ENCODE data around the gene AGBL4. TPM values are rescaled to one million over a fixed set of nuclear protein-coding genes. Genes with fewer than 3 reads are reported as not detected.

The AGBL4 gene
- total RNA-seq, 3 donors from 2014 or later: 1.3 to 1.9 (median 1.8) TPM

DNA sequence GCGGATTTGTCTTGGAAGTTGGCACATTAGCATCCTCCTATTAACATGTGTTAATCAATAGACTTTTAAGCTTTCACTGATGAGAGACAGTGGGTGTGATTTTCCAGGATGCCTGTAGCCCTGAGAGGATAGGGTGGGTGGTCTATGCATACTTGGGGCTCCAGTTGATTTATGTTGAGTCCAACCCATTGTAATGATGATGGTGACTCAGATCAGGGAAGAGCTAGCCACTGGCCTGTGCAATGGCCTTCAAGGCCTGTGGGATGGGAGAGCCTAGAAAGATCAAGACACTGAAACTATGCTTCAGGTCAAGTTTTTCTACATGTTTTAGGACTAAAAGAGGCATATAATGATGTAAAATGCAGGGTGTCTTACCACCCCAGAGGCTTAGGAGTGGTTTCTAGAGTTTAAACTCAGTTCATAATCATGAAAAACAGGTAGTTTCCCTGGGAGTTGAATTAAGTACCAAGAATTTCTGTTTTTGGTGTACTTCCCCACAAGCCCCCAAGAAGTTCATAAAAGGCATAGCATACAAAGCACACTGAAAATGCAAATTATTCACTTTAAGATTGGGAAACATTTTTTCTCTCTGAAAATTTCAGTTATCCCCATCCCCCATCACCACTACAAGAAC is 1267.0 kb downstream of the AGBL4 start:
- DNase-seq (ENCODE audit: low spot score in 2 of 2): no peak
- intact Hi-C loops (cut with DNase I; ENCODE audit: low total_unique reads): no loop called here
- Histone ChIP-seq H3K4me1 (no peaks in the 10 kb centered on the region), H3K27me3 (no peaks in the 10 kb centered on the region), H3K27ac (no peak overlapping the region), H3K4me3 (no peak overlapping the region), H3K9me3 (no peaks in the 10 kb centered on the region), H3K36me3 (peaks cover 9% of the 10 kb centered on the region)
- TF ChIP-seq POLR2A (IDR thresholded peaks at IDR 0.05): no peak
- TF ChIP-seq, protein P1, sequence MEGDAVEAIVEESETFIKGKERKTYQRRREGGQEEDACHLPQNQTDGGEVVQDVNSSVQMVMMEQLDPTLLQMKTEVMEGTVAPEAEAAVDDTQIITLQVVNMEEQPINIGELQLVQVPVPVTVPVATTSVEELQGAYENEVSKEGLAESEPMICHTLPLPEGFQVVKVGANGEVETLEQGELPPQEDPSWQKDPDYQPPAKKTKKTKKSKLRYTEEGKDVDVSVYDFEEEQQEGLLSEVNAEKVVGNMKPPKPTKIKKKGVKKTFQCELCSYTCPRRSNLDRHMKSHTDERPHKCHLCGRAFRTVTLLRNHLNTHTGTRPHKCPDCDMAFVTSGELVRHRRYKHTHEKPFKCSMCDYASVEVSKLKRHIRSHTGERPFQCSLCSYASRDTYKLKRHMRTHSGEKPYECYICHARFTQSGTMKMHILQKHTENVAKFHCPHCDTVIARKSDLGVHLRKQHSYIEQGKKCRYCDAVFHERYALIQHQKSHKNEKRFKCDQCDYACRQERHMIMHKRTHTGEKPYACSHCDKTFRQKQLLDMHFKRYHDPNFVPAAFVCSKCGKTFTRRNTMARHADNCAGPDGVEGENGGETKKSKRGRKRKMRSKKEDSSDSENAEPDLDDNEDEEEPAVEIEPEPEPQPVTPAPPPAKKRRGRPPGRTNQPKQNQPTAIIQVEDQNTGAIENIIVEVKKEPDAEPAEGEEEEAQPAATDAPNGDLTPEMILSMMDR (IDR thresholded peaks at IDR 0.05): no peak
- TF ChIP-seq POLR2AphosphoS5 (IDR thresholded peaks at IDR 0.05): no peak

DNA sequence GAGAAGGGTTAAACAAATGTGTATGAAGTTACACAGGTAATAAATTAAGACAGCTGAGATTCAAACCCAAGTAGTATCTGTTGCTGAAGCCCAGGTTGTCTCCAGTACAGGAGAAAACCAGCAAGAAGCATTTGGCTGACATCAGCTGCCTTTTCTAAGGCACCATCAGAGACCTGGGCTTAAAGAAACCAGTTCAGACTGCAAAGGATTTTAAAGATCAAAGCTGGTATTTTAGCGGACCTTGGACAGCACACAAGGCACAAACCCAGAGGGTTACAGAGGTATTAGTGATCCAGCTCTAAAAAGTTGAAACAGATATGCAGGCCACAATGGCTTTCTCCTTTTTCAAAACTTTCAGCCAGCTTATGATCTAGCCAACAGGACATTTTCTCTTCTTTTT is 1270.5 kb downstream of the AGBL4 start:
- no peak for DNase-seq (ENCODE audit: low spot score in 2 of 2)
- no peak overlapping the region for H3K4me3 ChIP-seq
- no peak overlapping the region for H3K27ac ChIP-seq
- H3K27me3 ChIP-seq: no peaks in the 10 kb centered on the region
- intact Hi-C loops (cut with DNase I; ENCODE audit: low total_unique reads): no loop called here
- H3K9me3 ChIP-seq: no peaks in the 10 kb centered on the region
- H3K36me3 ChIP-seq: peaks cover 3% of the 10 kb centered on the region
- no peaks in the 10 kb centered on the region for H3K4me1 ChIP-seq
- TF ChIP-seq POLR2AphosphoS5 (IDR thresholded peaks at IDR 0.05) (no peak), POLR2A (IDR thresholded peaks at IDR 0.05) (no peak)
- TF ChIP-seq, protein P1 (IDR thresholded peaks at IDR 0.05): no peak

DNA sequence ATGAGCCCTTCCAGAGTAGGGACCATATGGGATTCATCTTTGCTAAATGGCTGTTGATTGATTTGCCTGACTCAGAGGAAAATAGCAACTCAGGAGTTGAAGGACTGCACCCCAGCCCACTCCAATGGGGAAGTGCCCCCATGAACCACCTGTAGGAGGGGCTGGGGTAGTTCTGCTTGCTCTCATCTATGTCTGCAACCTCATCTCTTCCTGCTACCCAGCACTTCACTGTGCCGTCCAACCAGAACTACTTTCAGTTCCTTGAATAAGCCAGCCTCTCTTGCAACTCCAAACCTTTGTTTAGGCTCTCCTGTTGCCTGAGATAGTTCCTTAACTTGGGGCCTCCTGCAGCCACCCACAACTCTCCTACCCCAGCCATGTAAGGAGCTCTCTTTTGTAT is 1273.6 kb downstream of the AGBL4 start:
- H3K27me3 ChIP-seq: no peaks in the 10 kb centered on the region
- TF ChIP-seq POLR2A (IDR thresholded peaks at IDR 0.05): no peak
- TF ChIP-seq POLR2AphosphoS5 (IDR thresholded peaks at IDR 0.05): no peak
- TF ChIP-seq, protein P1 (IDR thresholded peaks at IDR 0.05): no peak
- no peaks in the 10 kb centered on the region for H3K36me3 ChIP-seq
- intact Hi-C loops (cut with DNase I; ENCODE audit: low total_unique reads): no loop called here
- no peaks in the 10 kb centered on the region for H3K4me1 ChIP-seq
- no peak overlapping the region for H3K4me3 ChIP-seq
- no peak overlapping the region for H3K27ac ChIP-seq
- H3K9me3 ChIP-seq: no peaks in the 10 kb centered on the region
- DNase-seq (ENCODE audit: low spot score in 2 of 2): no peak

DNA sequence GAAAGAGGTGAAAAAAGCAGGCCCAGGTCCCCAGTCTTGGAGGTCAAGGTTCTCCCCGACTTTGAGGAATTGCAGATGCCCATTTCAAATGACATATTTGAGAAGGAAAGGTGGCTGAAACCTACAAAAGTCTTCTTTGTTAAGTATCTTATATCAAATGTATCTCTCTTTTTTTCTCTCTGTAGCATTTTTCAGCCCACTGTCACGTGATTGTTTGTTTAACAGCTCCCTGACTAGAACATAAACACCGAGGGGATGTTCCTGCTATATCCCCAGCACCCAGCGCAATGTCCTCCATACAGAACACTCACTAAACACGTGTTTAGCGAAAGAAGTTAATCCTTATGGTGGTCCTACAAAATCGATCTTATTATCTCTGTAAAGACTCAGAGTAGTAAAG is 1274.7 kb downstream of the AGBL4 start:
- no peak for DNase-seq (ENCODE audit: low spot score in 2 of 2)
- no peaks in the 10 kb centered on the region for H3K4me1 ChIP-seq
- no peak for TF ChIP-seq POLR2AphosphoS5 (IDR thresholded peaks at IDR 0.05)
- no peak for TF ChIP-seq POLR2A (IDR thresholded peaks at IDR 0.05)
- TF ChIP-seq, protein P1 (IDR thresholded peaks at IDR 0.05): no peak
- no peaks in the 10 kb centered on the region for H3K36me3 ChIP-seq
- H3K27ac ChIP-seq: no peak overlapping the region
- no peaks in the 10 kb centered on the region for H3K9me3 ChIP-seq
- H3K27me3 ChIP-seq: no peaks in the 10 kb centered on the region
- H3K4me3 ChIP-seq: no peak overlapping the region
- intact Hi-C loops (cut with DNase I; ENCODE audit: low total_unique reads): no loop called here

DNA sequence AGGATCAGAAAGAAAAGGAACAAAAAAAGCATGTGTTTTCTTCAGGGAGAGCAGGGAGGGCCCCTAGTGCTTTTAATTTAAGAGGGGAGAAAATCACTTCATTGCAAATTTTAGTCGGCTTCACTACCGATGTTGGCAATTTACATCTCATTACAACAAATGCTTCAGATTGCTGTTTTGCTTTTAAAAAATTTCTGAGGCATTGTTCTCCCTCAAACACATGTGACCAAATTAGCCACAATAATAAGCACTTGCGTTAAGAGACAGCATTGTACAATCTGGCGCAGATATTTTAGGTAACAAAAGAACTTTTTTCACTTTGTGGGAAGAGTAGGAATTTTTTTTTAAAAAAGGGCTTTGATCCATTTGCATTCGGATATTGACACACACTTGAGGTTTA is 1276.8 kb downstream of the AGBL4 start:
- Histone ChIP-seq H3K4me3 (no peak overlapping the region), H3K27ac (no peak overlapping the region), H3K27me3 (no peaks in the 10 kb centered on the region), H3K4me1 (no peaks in the 10 kb centered on the region), H3K9me3 (no peaks in the 10 kb centered on the region), H3K36me3 (no peaks in the 10 kb centered on the region)
- DNase-seq (ENCODE audit: low spot score in 2 of 2): no peak
- TF ChIP-seq, protein P1 (IDR thresholded peaks at IDR 0.05): no peak
- TF ChIP-seq POLR2A (IDR thresholded peaks at IDR 0.05): no peak
- no peak for TF ChIP-seq POLR2AphosphoS5 (IDR thresholded peaks at IDR 0.05)
- intact Hi-C loops (cut with DNase I; ENCODE audit: low total_unique reads): no loop called here

Measured in breast epithelium (tissue), 4 donors.